ENCODE data around the gene ERP44. TPM values are rescaled to one million over a fixed set of nuclear protein-coding genes. Genes with fewer than 3 reads are reported as not detected.
"Not testable (repeated sequence)": the region's sequence is repeated elsewhere in the genome, so short reads cannot be mapped to it uniquely, and the experiment has no call there.

The ERP44 gene
- polyA plus RNA-seq, 1 of the 3 experiments (the other 2 are of a cell fraction): 10.0 TPM

- 96% methylated on average over 5 of the region's 5 CpGs for WGBS (ENCODE audit: low lambda C conversion rate)
- peaks cover 7 to 27% of the 10 kb centered on the region in 2 experiments for H3K36me3 ChIP-seq (replicated peaks in 1 of 2; ENCODE audit: control insufficient read depth in 1 of 2, insufficient read depth in 2 of 2, low read length in 1 of 2)
- H3K9ac ChIP-seq; H2AFZ ChIP-seq (ENCODE audit: low read depth); H3K79me2 ChIP-seq (ENCODE audit: insufficient read depth); H3K9me2 ChIP-seq; H3K4me1 ChIP-seq (ENCODE audit: control insufficient read depth in 1 of 2, insufficient read depth in 2 of 2, low read depth in 1 of 2, low read length in 1 of 2); H3K27me3 ChIP-seq (ENCODE audit: insufficient read depth); DNase-seq; POLR2A ChIA-PET; H3K4me3 ChIP-seq (ENCODE audit: low read depth in 2 of 2, low read length in 1 of 2); H3K4me2 ChIP-seq; H3K9me3 ChIP-seq; H4K20me1 ChIP-seq (ENCODE audit: insufficient read depth); H3F3A ChIP-seq (replicated peaks; ENCODE audit: insufficient read depth); H3K27ac ChIP-seq (ENCODE audit: low read depth in 2 of 2, low read length in 1 of 2); CTCF ChIA-PET: not testable (repeated sequence)
- peak; percentile 10; the same call in 1 of the 2 replicates for TF ChIP-seq SMC3 (IDR thresholded peaks at IDR 0.05; ENCODE audit: low read depth, low read length)
- TF ChIP-seq RAD21 (IDR thresholded peaks at IDR 0.05; ENCODE audit: low read length): peak; percentile 37; the same call in 1 of the 2 replicates
- TF ChIP-seq, protein P1, sequence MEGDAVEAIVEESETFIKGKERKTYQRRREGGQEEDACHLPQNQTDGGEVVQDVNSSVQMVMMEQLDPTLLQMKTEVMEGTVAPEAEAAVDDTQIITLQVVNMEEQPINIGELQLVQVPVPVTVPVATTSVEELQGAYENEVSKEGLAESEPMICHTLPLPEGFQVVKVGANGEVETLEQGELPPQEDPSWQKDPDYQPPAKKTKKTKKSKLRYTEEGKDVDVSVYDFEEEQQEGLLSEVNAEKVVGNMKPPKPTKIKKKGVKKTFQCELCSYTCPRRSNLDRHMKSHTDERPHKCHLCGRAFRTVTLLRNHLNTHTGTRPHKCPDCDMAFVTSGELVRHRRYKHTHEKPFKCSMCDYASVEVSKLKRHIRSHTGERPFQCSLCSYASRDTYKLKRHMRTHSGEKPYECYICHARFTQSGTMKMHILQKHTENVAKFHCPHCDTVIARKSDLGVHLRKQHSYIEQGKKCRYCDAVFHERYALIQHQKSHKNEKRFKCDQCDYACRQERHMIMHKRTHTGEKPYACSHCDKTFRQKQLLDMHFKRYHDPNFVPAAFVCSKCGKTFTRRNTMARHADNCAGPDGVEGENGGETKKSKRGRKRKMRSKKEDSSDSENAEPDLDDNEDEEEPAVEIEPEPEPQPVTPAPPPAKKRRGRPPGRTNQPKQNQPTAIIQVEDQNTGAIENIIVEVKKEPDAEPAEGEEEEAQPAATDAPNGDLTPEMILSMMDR (IDR thresholded peaks at IDR 0.05): peak; percentile 35
Measured at GRCh38 chr9:100136799-100137198, 38.0 kb upstream of the ERP44 start.

DNA sequence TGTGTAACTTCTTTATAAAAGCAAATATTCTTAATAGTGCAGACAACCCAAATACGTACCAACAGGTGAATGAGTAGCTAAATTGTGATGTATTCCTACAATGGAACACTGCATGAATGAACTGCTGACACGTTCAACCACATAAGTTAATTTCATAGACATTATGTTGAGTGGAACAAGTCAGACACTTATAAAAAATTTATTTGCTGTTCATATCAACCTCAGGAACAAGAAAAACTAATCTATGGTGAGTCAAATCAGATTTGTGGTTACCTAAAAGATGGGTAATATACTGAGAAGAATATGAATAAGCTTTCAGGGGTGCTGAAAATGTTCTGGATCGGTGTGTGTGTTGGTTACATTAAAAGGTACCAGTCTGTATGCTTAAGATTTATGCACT, 35.9 kb upstream of the ERP44 start:
- Histone ChIP-seq H3K9ac (no peak overlapping the region), H3K9me3 (no peaks in the 10 kb centered on the region), H2AFZ (ENCODE audit: low read depth) (no peak overlapping the region), H3K4me3 (ENCODE audit: low read depth in 2 of 2, low read length in 1 of 2) (no peak overlapping the region), H4K20me1 (ENCODE audit: insufficient read depth) (no peaks in the 10 kb centered on the region), H3K36me3 (replicated peaks in 1 of 2; ENCODE audit: control insufficient read depth in 1 of 2, insufficient read depth in 2 of 2, low read length in 1 of 2) (peaks cover 12 to 38% of the 10 kb centered on the region in 2 experiments), H3K4me2 (no peak overlapping the region), H3K4me1 (ENCODE audit: control insufficient read depth in 1 of 2, insufficient read depth in 2 of 2, low read depth in 1 of 2, low read length in 1 of 2) (no peaks in the 10 kb centered on the region), H3K79me2 (ENCODE audit: insufficient read depth) (no peaks in the 10 kb centered on the region; the same call in 1 of the 2 replicates), H3K27me3 (ENCODE audit: insufficient read depth) (no peaks in the 10 kb centered on the region), H3K9me2 (no peaks in the 10 kb centered on the region), H3K27ac (ENCODE audit: low read depth in 2 of 2, low read length in 1 of 2) (no peak overlapping the region), H3F3A (replicated peaks; ENCODE audit: insufficient read depth) (no peaks in the 10 kb centered on the region)
- no peak for TF ChIP-seq FOXJ3 (CRISPR knock-in tag; IDR thresholded peaks at IDR 0.05)
- no peak for TF ChIP-seq FOXM1 (IDR thresholded peaks at IDR 0.05; ENCODE audit: low read depth)
- no peak for TF ChIP-seq USF1 (IDR thresholded peaks at IDR 0.05; ENCODE audit: borderline replicate concordance, low read depth)
- TF ChIP-seq SIN3A (IDR thresholded peaks at IDR 0.05; ENCODE audit: borderline replicate concordance, low read depth, low read length): no peak
- TF ChIP-seq RFX5 (IDR thresholded peaks at IDR 0.05; ENCODE audit: low read length): no peak
- no peak for TF ChIP-seq YY1 (IDR thresholded peaks at IDR 0.05; ENCODE audit: low read depth)
- TF ChIP-seq FOSL2 (IDR thresholded peaks at IDR 0.05; ENCODE audit: borderline replicate concordance, low read depth): no peak
- TF ChIP-seq RAD21 (IDR thresholded peaks at IDR 0.05; ENCODE audit: low read length): no peak
- no peak for TF ChIP-seq SMC3 (IDR thresholded peaks at IDR 0.05; ENCODE audit: low read depth, low read length)
- TF ChIP-seq RCOR1 (IDR thresholded peaks at IDR 0.05; ENCODE audit: low read length): no peak
- no peak for TF ChIP-seq ELF1 (IDR thresholded peaks at IDR 0.05)
- TF ChIP-seq NRF1 (IDR thresholded peaks at IDR 0.05; ENCODE audit: low read depth, low read length): no peak
- TF ChIP-seq CHD2 (IDR thresholded peaks at IDR 0.05; ENCODE audit: low read length, partially characterized antibody): no peak
- no peak for TF ChIP-seq NFIC (IDR thresholded peaks at IDR 0.05; ENCODE audit: borderline replicate concordance)
- TF ChIP-seq TCF12 (IDR thresholded peaks at IDR 0.05): no peak
- no peak for TF ChIP-seq RXRA (IDR thresholded peaks at IDR 0.05; ENCODE audit: borderline replicate concordance, low read depth)
- TF ChIP-seq GATA2 (CRISPR knock-in tag; IDR thresholded peaks at IDR 0.05): no peak
- no peak for TF ChIP-seq ZBTB33 (IDR thresholded peaks at IDR 0.05; ENCODE audit: borderline replicate concordance, low read depth)
- no peak for TF ChIP-seq MEF2A (IDR thresholded peaks at IDR 0.05; ENCODE audit: borderline replicate concordance, low read depth)
- POLR2A ChIA-PET: no interaction called here
- CTCF ChIA-PET: no interaction called here
- DNase-seq: no peak
- 96% methylated on average over 3 of the region's 3 CpGs for WGBS (ENCODE audit: low lambda C conversion rate)

Measured in SK-N-SH (cell line).